Heart left ventricle (tissue), 13 donors: Measurements from ENCODE around the gene ZDHHC14.

Experiments used
- POLR2A ChIP-seq, 2 donors: fragments of 450-650 bp; IDR thresholded peaks; one replicate each; pipeline ENCODE4 v1.6.1; 2017; ENCODE audit warnings: antibody characterized with exemption in 2 of 2, mild to moderate bottlenecking in 2 of 2, moderate library complexity in 2 of 2
- TF ChIP-seq, protein P1 (sequence below), 12 donors: fragments of 200-600 bp; sonication (generic) in 4 of 12; IDR thresholded peaks; one replicate each; pipeline versions ENCODE4 v1.5.0 to v1.8.0; 2018 to 2022; ENCODE audit warnings: antibody characterized with exemption in 12 of 12, mild to moderate bottlenecking in 5 of 12
- donor health status: ischemic (EF 13 %, LVEDD 7.1; RV severe dilation, severe dysfunction).
- donor health status: DM: no; HTN: yes; CAD: no.
- donor health status: DM: no; HTN: no; CAD: no.
- donor health status: ischemic (EF 25% LVEDD 6.9; RV normal size, moderate dysfunction).
- donor health status: ischemic (EF 25% LVEDD 5.7; RV mildly dilated, moderate dysfunction).
- donor health status: ischemic (EF 35%, LVEDD 5.7; RV mildly dilated, moderate dysfunction).
- donor health status: nonischemic (EF 11% LVEDD 7.7; RV severe dilation, severe dysfunction).
- donor health status: DM: yes; HTN: yes; CAD: no.
- donor health status: PGD.
- donor health status: ischemic (EF 29% LVEDD 5.4; RV normal size, mild dysfunction).
- donor health status: nonischemic (EF 23%, LVEDD 6.1; RV moderate dilation, normal function).

DNA sequence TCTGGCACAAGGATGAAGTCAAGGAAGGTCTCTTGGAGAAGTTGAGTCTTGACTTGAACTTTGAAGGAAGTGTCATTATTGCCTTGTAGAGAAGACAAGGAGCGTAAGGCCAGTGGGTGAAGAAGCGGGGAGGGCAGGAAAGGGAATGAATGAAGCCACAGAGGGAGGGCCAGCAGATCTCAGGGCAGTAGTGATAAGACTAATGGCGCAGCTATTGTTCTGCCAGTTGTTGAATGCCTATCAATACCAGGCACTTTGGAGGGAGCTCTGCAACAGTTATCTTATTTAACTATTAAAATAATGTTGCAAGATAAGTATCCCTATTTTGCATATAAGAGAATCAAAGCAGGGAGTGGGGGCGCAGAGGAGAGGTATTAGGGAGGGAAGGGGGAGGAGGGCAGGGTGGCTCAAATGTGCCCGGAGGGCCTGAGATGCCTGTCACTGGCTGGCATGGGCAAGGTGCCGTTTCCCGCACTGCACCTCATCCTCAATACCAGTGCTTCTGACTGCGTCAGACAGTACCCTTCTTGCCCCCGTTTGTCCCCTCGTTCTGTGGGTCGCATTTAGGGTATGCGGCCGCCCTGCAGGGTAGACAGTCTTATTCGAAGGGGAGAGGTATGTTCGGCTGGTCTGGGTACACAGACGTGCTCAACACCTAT lies 109.8 kb downstream of the ZDHHC14 start:
- TF ChIP-seq, protein P1, sequence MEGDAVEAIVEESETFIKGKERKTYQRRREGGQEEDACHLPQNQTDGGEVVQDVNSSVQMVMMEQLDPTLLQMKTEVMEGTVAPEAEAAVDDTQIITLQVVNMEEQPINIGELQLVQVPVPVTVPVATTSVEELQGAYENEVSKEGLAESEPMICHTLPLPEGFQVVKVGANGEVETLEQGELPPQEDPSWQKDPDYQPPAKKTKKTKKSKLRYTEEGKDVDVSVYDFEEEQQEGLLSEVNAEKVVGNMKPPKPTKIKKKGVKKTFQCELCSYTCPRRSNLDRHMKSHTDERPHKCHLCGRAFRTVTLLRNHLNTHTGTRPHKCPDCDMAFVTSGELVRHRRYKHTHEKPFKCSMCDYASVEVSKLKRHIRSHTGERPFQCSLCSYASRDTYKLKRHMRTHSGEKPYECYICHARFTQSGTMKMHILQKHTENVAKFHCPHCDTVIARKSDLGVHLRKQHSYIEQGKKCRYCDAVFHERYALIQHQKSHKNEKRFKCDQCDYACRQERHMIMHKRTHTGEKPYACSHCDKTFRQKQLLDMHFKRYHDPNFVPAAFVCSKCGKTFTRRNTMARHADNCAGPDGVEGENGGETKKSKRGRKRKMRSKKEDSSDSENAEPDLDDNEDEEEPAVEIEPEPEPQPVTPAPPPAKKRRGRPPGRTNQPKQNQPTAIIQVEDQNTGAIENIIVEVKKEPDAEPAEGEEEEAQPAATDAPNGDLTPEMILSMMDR (IDR thresholded peaks at IDR 0.05), result no peak
- TF ChIP-seq POLR2A (IDR thresholded peaks at IDR 0.05), result no peak
